ENCODE results near the gene HOXC13.

Gene HOXC13

GRCh38 chr12:53995378-53996239, 57.0 kb downstream of the HOXC13 start:
- DNase-seq, result peak; percentile 34

Data from CD4-positive, alpha-beta T cell treated with Interleukin-6 for 4 hours (primary cell).